ENCODE data around the gene CHMP1A. TPM values are rescaled to one million over a fixed set of nuclear protein-coding genes. Genes with fewer than 3 reads are reported as not detected.
A peak's percentile ranks its signal among the peaks of the same experiment; 100 is the strongest.
"Not testable (repeated sequence)": the region's sequence is repeated elsewhere in the genome, so short reads cannot be mapped to it uniquely, and the experiment has no call there.

Gene CHMP1A
- 10 to 100 TPM; 58.8 to 71.9 TPM for polyA plus RNA-seq

GRCh38 chr16:89657442-89658220 lies at the start of gene CHMP1A, which contains the start of gene SPATA33:
Gene CHMP1A (minus strand): TSS chr16:89657708. CDS start chr16:89657588, 120 bp downstream.
Gene SPATA33 (plus strand): TSS chr16:89657836. CDS start chr16:89657912, 76 bp downstream.
- peaks cover 0 to 2% of the 10 kb centered on the region in 2 donors for H3K36me3 ChIP-seq (ENCODE audit: control insufficient read depth in 2 of 2, insufficient read depth in 2 of 2, low read length in 1 of 2)
- no peaks in the 10 kb centered on the region for H3K27me3 ChIP-seq (ENCODE audit: control insufficient read depth in 1 of 2, insufficient read depth in 2 of 2, low read length in 2 of 2)
- peak within 1 kb of the TSS; percentile 81 to 96 for H3K4me3 ChIP-seq (ENCODE audit: low read depth in 1 of 2, low read length in 2 of 2)
- peaks cover 5 to 6% of the 10 kb centered on the region in 2 donors for H3K4me1 ChIP-seq (ENCODE audit: control insufficient read depth in 2 of 2, insufficient read depth in 2 of 2, low read length in 1 of 2)
- WGBS, 2 donors, result 0% methylated on average over 83 to 99 of the region's 99 CpGs
- peak within 1 kb of the TSS; percentile 89 to 93 for H3K27ac ChIP-seq (ENCODE audit: low read depth in 2 of 2, low read length in 1 of 2)
- H3K9me3 ChIP-seq (ENCODE audit: control insufficient read depth in 2 of 2, insufficient read depth in 1 of 2, low read depth in 1 of 2, low read length in 1 of 2), result no peaks in the 10 kb centered on the region

GRCh38 chr16:89706518-89707260 lies 49.2 kb upstream of the CHMP1A start:
- no peaks in the 10 kb centered on the region for H3K27me3 ChIP-seq (ENCODE audit: control insufficient read depth in 1 of 2, insufficient read depth in 2 of 2, low read length in 2 of 2)
- no peak overlapping the region for H3K4me3 ChIP-seq (ENCODE audit: low read depth in 1 of 2, low read length in 2 of 2)
- H3K27ac ChIP-seq (ENCODE audit: low read depth in 2 of 2, low read length in 1 of 2), result no peak overlapping the region
- peaks cover 0 to 2% of the 10 kb centered on the region in 2 donors for H3K9me3 ChIP-seq (ENCODE audit: control insufficient read depth in 2 of 2, insufficient read depth in 1 of 2, low read depth in 1 of 2, low read length in 1 of 2)
- H3K36me3 ChIP-seq (ENCODE audit: control insufficient read depth in 2 of 2, insufficient read depth in 2 of 2, low read length in 1 of 2), result peaks cover 0 to 11% of the 10 kb centered on the region in 2 donors
- 78 to 80% methylated on average over 14 of the region's 14 CpGs for WGBS, 2 donors
- peaks cover 3 to 7% of the 10 kb centered on the region in 2 donors for H3K4me1 ChIP-seq (ENCODE audit: control insufficient read depth in 2 of 2, insufficient read depth in 2 of 2, low read length in 1 of 2)

GRCh38 chr16:89705006-89705405 lies 47.5 kb upstream of the CHMP1A start:
- Histone ChIP-seq H3K27me3 (ENCODE audit: control insufficient read depth in 1 of 2, insufficient read depth in 2 of 2, low read length in 2 of 2) (no peaks in the 10 kb centered on the region), H3K4me3 (ENCODE audit: low read depth in 1 of 2, low read length in 2 of 2) (no peak overlapping the region), H3K4me1 (ENCODE audit: control insufficient read depth in 2 of 2, insufficient read depth in 2 of 2, low read length in 1 of 2) (peaks cover 3 to 14% of the 10 kb centered on the region in 2 donors), H3K27ac (ENCODE audit: low read depth in 2 of 2, low read length in 1 of 2) (no peak overlapping the region), H3K9me3 (ENCODE audit: control insufficient read depth in 2 of 2, insufficient read depth in 1 of 2, low read depth in 1 of 2, low read length in 1 of 2) (peaks cover 0 to 2% of the 10 kb centered on the region in 2 donors), H3K36me3 (ENCODE audit: control insufficient read depth in 2 of 2, insufficient read depth in 2 of 2, low read length in 1 of 2) (peaks cover 0 to 11% of the 10 kb centered on the region in 2 donors)
- 71 to 73% methylated on average over 15 of the region's 15 CpGs for WGBS, 2 donors

- Histone ChIP-seq H3K36me3 (ENCODE audit: control insufficient read depth in 2 of 2, insufficient read depth in 2 of 2, low read length in 1 of 2) (peaks cover 0 to 11% of the 10 kb centered on the region in 2 donors), H3K4me1 (ENCODE audit: control insufficient read depth in 2 of 2, insufficient read depth in 2 of 2, low read length in 1 of 2) (peaks cover 3 to 14% of the 10 kb centered on the region in 2 donors), H3K4me3 (ENCODE audit: low read depth in 1 of 2, low read length in 2 of 2) (no peak overlapping the region), H3K9me3 (ENCODE audit: control insufficient read depth in 2 of 2, insufficient read depth in 1 of 2, low read depth in 1 of 2, low read length in 1 of 2) (peaks cover 0 to 2% of the 10 kb centered on the region in 2 donors), H3K27me3 (ENCODE audit: control insufficient read depth in 1 of 2, insufficient read depth in 2 of 2, low read length in 2 of 2) (no peaks in the 10 kb centered on the region), H3K27ac (ENCODE audit: low read depth in 2 of 2, low read length in 1 of 2) (no peak overlapping the region)
- WGBS, 2 donors, result 78 to 85% methylated on average over 13 of the region's 13 CpGs
Measured at GRCh38 chr16:89704281-89704680, 46.8 kb upstream of the CHMP1A start.

- Histone ChIP-seq H3K4me3 (ENCODE audit: low read depth in 1 of 2, low read length in 2 of 2) (peak within 1 kb of the TSS; percentile 55 to 70), H3K4me1 (ENCODE audit: control insufficient read depth in 2 of 2, insufficient read depth in 2 of 2, low read length in 1 of 2) (peaks cover 0 to 10% of the 10 kb centered on the region in 2 donors), H3K36me3 (ENCODE audit: control insufficient read depth in 2 of 2, insufficient read depth in 2 of 2, low read length in 1 of 2) (peaks cover 0 to 5% of the 10 kb centered on the region in 2 donors), H3K9me3 (ENCODE audit: control insufficient read depth in 2 of 2, insufficient read depth in 1 of 2, low read depth in 1 of 2, low read length in 1 of 2) (no peaks in the 10 kb centered on the region), H3K27me3 (ENCODE audit: control insufficient read depth in 1 of 2, insufficient read depth in 2 of 2, low read length in 2 of 2) (no peaks in the 10 kb centered on the region), H3K27ac (ENCODE audit: low read depth in 2 of 2, low read length in 1 of 2) (peak within 1 kb of the TSS; percentile 93)
- 1% methylated on average over 65 to 97 of the region's 97 CpGs for WGBS, 2 donors
Measured at GRCh38 chr16:89701425-89702406, 44.2 kb upstream of the CHMP1A start, which contains the start of gene SPATA2L. Gene SPATA2L (minus strand): TSS chr16:89701705. CDS start chr16:89701232, 473 bp downstream.

- peak overlapping the region; percentile 93 for H3K27ac ChIP-seq (ENCODE audit: low read depth in 2 of 2, low read length in 1 of 2)
- peak overlapping the region; percentile 55 to 70 for H3K4me3 ChIP-seq (ENCODE audit: low read depth in 1 of 2, low read length in 2 of 2)
- peaks cover 0 to 7% of the 10 kb centered on the region in 2 donors for H3K4me1 ChIP-seq (ENCODE audit: control insufficient read depth in 2 of 2, insufficient read depth in 2 of 2, low read length in 1 of 2)
- no peaks in the 10 kb centered on the region for H3K9me3 ChIP-seq (ENCODE audit: control insufficient read depth in 2 of 2, insufficient read depth in 1 of 2, low read depth in 1 of 2, low read length in 1 of 2)
- WGBS, 2 donors, result 1 to 2% methylated on average over 68 to 78 of the region's 78 CpGs
- peaks cover 0 to 5% of the 10 kb centered on the region in 2 donors for H3K36me3 ChIP-seq (ENCODE audit: control insufficient read depth in 2 of 2, insufficient read depth in 2 of 2, low read length in 1 of 2)
- H3K27me3 ChIP-seq (ENCODE audit: control insufficient read depth in 1 of 2, insufficient read depth in 2 of 2, low read length in 2 of 2), result no peaks in the 10 kb centered on the region
Measured at GRCh38 chr16:89700649-89701424, 43.3 kb upstream of the CHMP1A start.

GRCh38 chr16:89700100-89700648 lies 42.7 kb upstream of the CHMP1A start:
- peaks cover 0 to 6% of the 10 kb centered on the region in 2 donors for H3K36me3 ChIP-seq (ENCODE audit: control insufficient read depth in 2 of 2, insufficient read depth in 2 of 2, low read length in 1 of 2)
- peak overlapping the region; percentile 55 to 70 for H3K4me3 ChIP-seq (ENCODE audit: low read depth in 1 of 2, low read length in 2 of 2)
- H3K9me3 ChIP-seq (ENCODE audit: control insufficient read depth in 2 of 2, insufficient read depth in 1 of 2, low read depth in 1 of 2, low read length in 1 of 2), result no peaks in the 10 kb centered on the region
- peak overlapping the region; percentile 93 for H3K27ac ChIP-seq (ENCODE audit: low read depth in 2 of 2, low read length in 1 of 2)
- WGBS, 2 donors, result 0 to 1% methylated on average over 29 to 30 of the region's 30 CpGs
- peaks cover 0 to 7% of the 10 kb centered on the region in 2 donors for H3K4me1 ChIP-seq (ENCODE audit: control insufficient read depth in 2 of 2, insufficient read depth in 2 of 2, low read length in 1 of 2)
- H3K27me3 ChIP-seq (ENCODE audit: control insufficient read depth in 1 of 2, insufficient read depth in 2 of 2, low read length in 2 of 2), result no peaks in the 10 kb centered on the region

- not testable (repeated sequence) for H3K4me1 ChIP-seq (ENCODE audit: control insufficient read depth in 2 of 2, insufficient read depth in 2 of 2, low read length in 1 of 2); H3K36me3 ChIP-seq (ENCODE audit: control insufficient read depth in 2 of 2, insufficient read depth in 2 of 2, low read length in 1 of 2); H3K9me3 ChIP-seq (ENCODE audit: control insufficient read depth in 2 of 2, insufficient read depth in 1 of 2, low read depth in 1 of 2, low read length in 1 of 2); H3K27me3 ChIP-seq (ENCODE audit: control insufficient read depth in 1 of 2, insufficient read depth in 2 of 2, low read length in 2 of 2); H3K4me3 ChIP-seq (ENCODE audit: low read depth in 1 of 2, low read length in 2 of 2)
- H3K27ac ChIP-seq (ENCODE audit: low read depth in 2 of 2, low read length in 1 of 2), result peak overlapping the region; percentile 35 to 36
- 54 to 55% methylated on average over 18 of the region's 18 CpGs for WGBS, 2 donors
Measured at GRCh38 chr16:89699629-89700099, 42.2 kb upstream of the CHMP1A start.
